ENCODE measurements around the gene CSF1.

DNA sequence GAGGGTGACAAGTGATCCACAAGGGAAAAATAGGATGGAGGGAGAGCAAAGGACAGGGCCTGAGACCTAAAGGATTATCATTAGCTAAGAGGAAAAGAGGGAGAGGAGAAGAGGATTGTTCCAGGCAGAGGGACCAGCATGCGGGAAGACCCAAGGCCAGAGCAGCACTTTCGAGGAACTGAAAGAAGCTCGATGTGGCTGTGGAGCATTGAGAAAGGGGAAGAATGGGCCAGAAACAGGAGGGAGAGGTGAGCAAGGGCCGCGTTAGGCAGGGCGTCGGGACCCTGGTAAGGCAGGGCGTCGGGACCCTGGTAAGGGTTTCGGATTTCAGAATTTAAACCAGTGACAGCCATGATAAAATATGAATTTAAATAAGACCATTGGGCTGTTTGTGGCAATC lies 22.8 kb upstream of the CSF1 start:
- no peak for TF ChIP-seq POLR2A (IDR thresholded peaks at IDR 0.05)
- TF ChIP-seq EP300 (IDR thresholded peaks at IDR 0.05) = no peak

All from ovary (tissue), 1 donor.